H9 (cell line): ENCODE data around the gene ITPA. TPM values are rescaled to one million over a fixed set of nuclear protein-coding genes. Genes with fewer than 3 reads are reported as not detected.

Experiments used
- DNase-seq: peaks from one replicate; pipeline ENCODE4 v3.0.0-alpha.2; 2017
- H2AFZ ChIP-seq: one replicate; pipeline ENCODE4 v1.6.1; 2013; ENCODE audit warnings: mild to moderate bottlenecking, low read length, control low read depth, moderate library complexity
- H2AK5ac ChIP-seq: 2 replicates; pipeline ENCODE4 v1.6.1; 2013; ENCODE audit warnings: low read length, control low read depth, mixed read lengths; ENCODE audit not compliant: insufficient read length
- H2BK120ac ChIP-seq: one replicate; pipeline ENCODE4 v1.6.1; 2013; ENCODE audit warnings: low read depth, mild to moderate bottlenecking, low read length, control low read depth, inconsistent platforms; ENCODE audit not compliant: poor library complexity, severe bottlenecking
- H2BK12ac ChIP-seq: 2 replicates; pipeline ENCODE4 v1.6.1; 2013; ENCODE audit warnings: low read length, control low read depth, mixed read lengths, low read depth; ENCODE audit not compliant: insufficient read length
- H2BK15ac ChIP-seq: 2 replicates; pipeline ENCODE4 v1.6.1; 2013; ENCODE audit warnings: low read depth, low read length, control low read depth
- H2BK20ac ChIP-seq: one replicate; pipeline ENCODE4 v1.6.1; 2013; ENCODE audit warnings: low read depth, mild to moderate bottlenecking, low read length, control low read depth, inconsistent platforms; ENCODE audit not compliant: poor library complexity, severe bottlenecking
- H2BK5ac ChIP-seq: 2 replicates; pipeline ENCODE4 v1.6.1; 2013; ENCODE audit warnings: low read length, control low read depth, mixed read lengths; ENCODE audit not compliant: insufficient read length
- H3K14ac ChIP-seq: 2 replicates; pipeline ENCODE4 v1.6.1; 2013; ENCODE audit warnings: low read length, control low read depth; ENCODE audit not compliant: insufficient read depth
- H3K18ac ChIP-seq: 2 replicates; pipeline ENCODE4 v1.6.1; 2013; ENCODE audit warnings: low read depth, mild to moderate bottlenecking, mixed read lengths, low read length, control low read depth; ENCODE audit not compliant: insufficient read length
- H3K23ac ChIP-seq: 2 replicates; pipeline ENCODE4 v1.6.1; 2013; ENCODE audit warnings: low read length, control low read depth, mixed read lengths, low read depth; ENCODE audit not compliant: insufficient read length
- H3K23me2 ChIP-seq: 2 replicates; pipeline ENCODE4 v1.6.1; 2013; ENCODE audit warnings: low read depth, mild to moderate bottlenecking, mixed read lengths, low read length, control low read depth; ENCODE audit not compliant: insufficient read length, poor library complexity, severe bottlenecking
- H3K27ac ChIP-seq: 2 replicates; pipeline ENCODE4 v1.5.1; 2013; ENCODE audit warnings: low read length, control low read depth, mixed read lengths, low read depth; ENCODE audit not compliant: insufficient read length
- H3K27me3 ChIP-seq: 2 replicates; pipeline ENCODE4 v1.6.1; 2013; ENCODE audit warnings: low read length, control low read depth, inconsistent platforms; ENCODE audit not compliant: insufficient read depth
- H3K4ac ChIP-seq: 2 replicates; pipeline ENCODE4 v1.6.1; 2013; ENCODE audit warnings: low read depth, mild to moderate bottlenecking, control low read depth, inconsistent platforms, low read length, moderate library complexity
- H3K4me1 ChIP-seq: 2 replicates; pipeline ENCODE4 v1.6.1; 2013; ENCODE audit warnings: low read length, control low read depth, inconsistent platforms; ENCODE audit not compliant: insufficient read depth
- H3K4me2 ChIP-seq: 2 replicates; pipeline ENCODE4 v1.6.1; 2013; ENCODE audit warnings: low read length, control low read depth, mixed read lengths; ENCODE audit not compliant: insufficient read length, insufficient read depth
- H3K56ac ChIP-seq: 2 replicates; pipeline ENCODE4 v1.6.1; 2013; ENCODE audit warnings: low read depth, mild to moderate bottlenecking, mixed read lengths, low read length, control low read depth; ENCODE audit not compliant: insufficient read length
- H3K79me1 ChIP-seq: 2 replicates; pipeline ENCODE4 v1.6.1; 2013; ENCODE audit warnings: low read depth, mild to moderate bottlenecking, moderate library complexity, low read length, control low read depth, inconsistent platforms; ENCODE audit not compliant: insufficient read depth, poor library complexity, severe bottlenecking
- H3K79me2 ChIP-seq: 2 replicates; pipeline ENCODE4 v1.6.1; 2013; ENCODE audit warnings: low read length, control low read depth, inconsistent platforms; ENCODE audit not compliant: insufficient read depth
- H3K9ac ChIP-seq: 2 replicates; pipeline ENCODE4 v1.6.1; 2013; ENCODE audit warnings: low read length, control low read depth, mixed read lengths; ENCODE audit not compliant: insufficient read length; ENCODE audit errors: extremely low read depth
- H3K9me3 ChIP-seq: one replicate; pipeline ENCODE4 v1.6.1; 2013; ENCODE audit warnings: low read depth, low read length, inconsistent platforms; ENCODE audit not compliant: control insufficient read depth
- H3T11ph ChIP-seq: one replicate; pipeline ENCODE4 v1.6.1; 2013; ENCODE audit warnings: mild to moderate bottlenecking, low read length, control low read depth, inconsistent platforms
- H4K20me1 ChIP-seq: one replicate; pipeline ENCODE4 v1.6.1; 2013; ENCODE audit not compliant: control insufficient read depth, insufficient read length, insufficient read depth
- H4K5ac ChIP-seq: 2 replicates; pipeline ENCODE4 v1.6.1; 2013; ENCODE audit warnings: low read depth, mild to moderate bottlenecking, mixed read lengths, low read length, control low read depth; ENCODE audit not compliant: insufficient read length
- H4K8ac ChIP-seq: replicated peaks from 2 replicates; pipeline ENCODE4 v1.6.1; 2013; ENCODE audit warnings: low read length, control low read depth, mixed read lengths, low read depth; ENCODE audit not compliant: insufficient read length
- H4K91ac ChIP-seq: 2 replicates; pipeline ENCODE4 v1.6.1; 2013; ENCODE audit warnings: low read depth, mild to moderate bottlenecking, moderate library complexity, mixed read lengths, low read length, control low read depth; ENCODE audit not compliant: insufficient read length
- H3K27ac Mint-ChIP-seq, 3 experiments: 2 replicates in 2 of 3; 3 replicates in 1 of 3; pipeline ENCODE4 v1.8.0; 2020 to 2021; ENCODE audit warnings: mixed read lengths in 3 of 3, mild to moderate bottlenecking in 1 of 3, moderate library complexity in 1 of 3
- H3K27me3 Mint-ChIP-seq: 2 replicates; pipeline ENCODE4 v1.8.0; 2021; ENCODE audit warnings: low read depth, mild to moderate bottlenecking, moderate library complexity, mixed read lengths
- H3K36me3 Mint-ChIP-seq, 3 experiments: 2 replicates in 2 of 3; 3 replicates in 1 of 3; pipeline ENCODE4 v1.8.0; 2020 to 2021; ENCODE audit warnings: low read depth in 3 of 3, mixed read lengths in 3 of 3; ENCODE audit not compliant: insufficient read depth in 1 of 3
- H3K4me1 Mint-ChIP-seq, 2 experiments: 2 replicates each; pipeline ENCODE4 v1.8.0; 2020; ENCODE audit warnings: mixed read lengths in 2 of 2
- H3K4me3 Mint-ChIP-seq, 2 experiments: 2 replicates in 1 of 2; 3 replicates in 1 of 2; pipeline ENCODE4 v1.8.0; 2020 to 2021; ENCODE audit warnings: mild to moderate bottlenecking in 2 of 2, mixed read lengths in 2 of 2, moderate library complexity in 1 of 2
- H3K9me3 Mint-ChIP-seq, 2 experiments: 2 replicates in 1 of 2; 3 replicates in 1 of 2; pipeline ENCODE4 v1.8.0; 2020; ENCODE audit warnings: mild to moderate bottlenecking in 2 of 2, mixed read lengths in 2 of 2, moderate library complexity in 1 of 2
- WGBS: extraction: QIAGEN DNeasy Blood & Tissue Kit; methylation state at CpG from one replicate; pipeline ENCODE4 v1.1.7; 2013; ENCODE audit warnings: missing lambda C conversion rate, low lambda C conversion rate, mixed read lengths; ENCODE audit not compliant: insufficient read length; ENCODE audit errors: extremely low coverage; 5-methylcytosine and 5-hydroxymethylcytosine counted together
- total RNA-seq: library from RNA; stranded (reverse); gene quantifications from 2 replicates; pipeline ENCODE4 v1.2.1, GENCODE V29; 2021
- TF ChIP-seq, protein P1 (sequence below): fragments of 200-600 bp; sonication (generic); conservative IDR thresholded peaks from 3 replicates; pipeline ENCODE4 v1.8.0; 2021; ENCODE audit warnings: antibody characterized with exemption, mild to moderate bottlenecking

The ITPA gene
- total RNA-seq, 1 experiment from 2014 or later: 74.5 TPM

DNA sequence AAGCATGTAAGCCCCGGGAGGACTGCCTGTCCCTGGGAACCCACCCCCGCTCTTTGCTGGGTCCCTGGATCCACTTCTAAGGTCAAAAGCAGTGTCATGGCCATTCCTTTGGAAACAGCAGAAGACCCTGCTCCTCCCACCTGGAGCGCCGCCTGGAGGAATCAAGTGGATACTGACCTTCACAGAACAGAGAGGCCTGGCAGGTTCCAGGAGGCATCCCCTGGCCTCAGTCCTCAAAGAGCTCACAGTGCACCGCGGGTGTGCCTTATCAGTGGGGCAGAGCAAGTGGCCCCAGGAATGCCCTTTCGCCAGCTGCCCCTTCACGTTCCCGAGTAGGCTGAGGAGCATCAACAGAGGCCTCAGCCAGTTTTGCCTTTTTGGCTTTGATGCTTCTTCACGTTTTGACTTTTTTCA, 40.8 kb downstream of the ITPA start:
- H3K4ac ChIP-seq: no peak overlapping the region
- peaks cover 0 to 4% (median 0%) of the 10 kb centered on the region in 3 experiments; a peak in 3 of 7 replicates for H3K36me3 Mint-ChIP-seq
- no peak overlapping the region for H2AFZ ChIP-seq
- no peaks in the 10 kb centered on the region for H3K79me1 ChIP-seq
- DNase-seq: peak; percentile 90
- H3K27ac ChIP-seq: no peak overlapping the region
- no peaks in the 10 kb centered on the region; the same call in 1 of the 2 replicates for H3K4me1 ChIP-seq
- no peak overlapping the region for H4K8ac ChIP-seq
- H4K20me1 ChIP-seq: no peaks in the 10 kb centered on the region
- H3K23ac ChIP-seq: no peak overlapping the region
- H2BK12ac ChIP-seq: no peak overlapping the region
- no peak overlapping the region for H3K9ac ChIP-seq
- H4K5ac ChIP-seq: no peak overlapping the region
- no peak overlapping the region for H3K56ac ChIP-seq
- H3K4me2 ChIP-seq: no peak overlapping the region
- H2BK120ac ChIP-seq: no peak overlapping the region
- no peak overlapping the region for H4K91ac ChIP-seq
- peak overlapping the region; percentile 2 to 69; a peak in 3 of 5 replicates for H3K4me3 Mint-ChIP-seq
- H3K27ac Mint-ChIP-seq: peak overlapping the region in 1 of 3 experiments; percentile 84; a peak in 1 of 7 replicates
- peaks cover 40% of the 10 kb centered on the region for H3K27me3 Mint-ChIP-seq
- H3K79me2 ChIP-seq: no peaks in the 10 kb centered on the region
- no peak overlapping the region for H3K14ac ChIP-seq
- no peak overlapping the region for H2AK5ac ChIP-seq
- no peaks in the 10 kb centered on the region for H3K9me3 Mint-ChIP-seq
- no peak overlapping the region for H3T11ph ChIP-seq
- H3K27me3 ChIP-seq: no peaks in the 10 kb centered on the region; the same call in 1 of the 2 replicates
- WGBS: no CpG with 5 or more reads among the region's 10 CpGs
- no peak overlapping the region for H2BK15ac ChIP-seq
- no peaks in the 10 kb centered on the region for H3K9me3 ChIP-seq
- H3K4me1 Mint-ChIP-seq: peaks cover 13 to 16% of the 10 kb centered on the region in 2 experiments
- no peak overlapping the region for H2BK5ac ChIP-seq
- peaks cover 8% of the 10 kb centered on the region for H3K23me2 ChIP-seq
- TF ChIP-seq, protein P1, sequence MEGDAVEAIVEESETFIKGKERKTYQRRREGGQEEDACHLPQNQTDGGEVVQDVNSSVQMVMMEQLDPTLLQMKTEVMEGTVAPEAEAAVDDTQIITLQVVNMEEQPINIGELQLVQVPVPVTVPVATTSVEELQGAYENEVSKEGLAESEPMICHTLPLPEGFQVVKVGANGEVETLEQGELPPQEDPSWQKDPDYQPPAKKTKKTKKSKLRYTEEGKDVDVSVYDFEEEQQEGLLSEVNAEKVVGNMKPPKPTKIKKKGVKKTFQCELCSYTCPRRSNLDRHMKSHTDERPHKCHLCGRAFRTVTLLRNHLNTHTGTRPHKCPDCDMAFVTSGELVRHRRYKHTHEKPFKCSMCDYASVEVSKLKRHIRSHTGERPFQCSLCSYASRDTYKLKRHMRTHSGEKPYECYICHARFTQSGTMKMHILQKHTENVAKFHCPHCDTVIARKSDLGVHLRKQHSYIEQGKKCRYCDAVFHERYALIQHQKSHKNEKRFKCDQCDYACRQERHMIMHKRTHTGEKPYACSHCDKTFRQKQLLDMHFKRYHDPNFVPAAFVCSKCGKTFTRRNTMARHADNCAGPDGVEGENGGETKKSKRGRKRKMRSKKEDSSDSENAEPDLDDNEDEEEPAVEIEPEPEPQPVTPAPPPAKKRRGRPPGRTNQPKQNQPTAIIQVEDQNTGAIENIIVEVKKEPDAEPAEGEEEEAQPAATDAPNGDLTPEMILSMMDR: peak; percentile 85
- H3K18ac ChIP-seq: no peak overlapping the region
- H2BK20ac ChIP-seq: no peak overlapping the region
